ENCODE measurements around the gene CD79A.

CD79A gene

GRCh38 chr19:41918653-41919244 is 41.7 kb downstream of the CD79A start:
- no peak for DNase-seq (ENCODE audit: low spot score)

GRCh38 chr19:41919948-41920712 is 43.1 kb downstream of the CD79A start:
- no peak for DNase-seq (ENCODE audit: low spot score)

- no peak for DNase-seq (ENCODE audit: low spot score)
These were observed 44.0 kb downstream of the CD79A start for GRCh38 chr19:41920882-41921576.

- no peak for DNase-seq (ENCODE audit: low spot score)
These were observed 44.8 kb downstream of the CD79A start for GRCh38 chr19:41921577-41922576.

GRCh38 chr19:41922585-41922984 is 45.5 kb downstream of the CD79A start:
- no peak for DNase-seq (ENCODE audit: low spot score)

- no peak for DNase-seq (ENCODE audit: low spot score)
These were observed 46.1 kb downstream of the CD79A start for GRCh38 chr19:41923045-41923788.

GRCh38 chr19:41924151-41925145 is 47.4 kb downstream of the CD79A start:
- no peak for DNase-seq (ENCODE audit: low spot score)

GRCh38 chr19:41925208-41926003 is 48.3 kb downstream of the CD79A start:
- no peak for DNase-seq (ENCODE audit: low spot score)

GRCh38 chr19:41926028-41926762 is 49.1 kb downstream of the CD79A start:
- no peak for DNase-seq (ENCODE audit: low spot score)

GRCh38 chr19:41926763-41927496 is 49.9 kb downstream of the CD79A start:
- DNase-seq (ENCODE audit: low spot score) = no peak

- peak; percentile 79 for DNase-seq (ENCODE audit: low spot score)
These were observed 50.6 kb downstream of the CD79A start for GRCh38 chr19:41927497-41928192.

GRCh38 chr19:41928221-41928683 is 51.2 kb downstream of the CD79A start, which contains the start of gene ERFL:
Gene ERFL (minus strand): TSS chr19:41928449. CDS start chr19:41912919, 15,530 bp downstream.
- no peak for DNase-seq (ENCODE audit: low spot score)

GRCh38 chr19:41928754-41929535 is 51.9 kb downstream of the CD79A start:
- DNase-seq (ENCODE audit: low spot score) = no peak

- no peak for DNase-seq (ENCODE audit: low spot score)
These were observed 52.5 kb downstream of the CD79A start for GRCh38 chr19:41929536-41930071.

GRCh38 chr19:41930322-41930722 is 53.2 kb downstream of the CD79A start:
- no peak for DNase-seq (ENCODE audit: low spot score)

All from HuH-7 (cell line).